ENCODE results near the gene WDR73.

GRCh38 chr15:84703808-84704207, 49.7 kb upstream of the WDR73 start:
- TF ChIP-seq CTCF (IDR thresholded peaks at IDR 0.05; ENCODE audit: low read depth, low read length, missing input control) (no peak), GABPA (IDR thresholded peaks at IDR 0.05 in 1 of 2, conservative IDR thresholded peaks at IDR 0.05 in 1 of 2) (no peak), REST (IDR thresholded peaks at IDR 0.05) (no peak), ATF3 (IDR thresholded peaks at IDR 0.05) (no peak), RAD21 (IDR thresholded peaks at IDR 0.05) (no peak), FOXA1 (IDR thresholded peaks at IDR 0.05) (no peak), TAF1 (conservative IDR thresholded peaks at IDR 0.05) (no peak), SP1 (IDR thresholded peaks at IDR 0.05) (no peak)

All from liver (tissue), 3 donors.